Tibial artery (tissue), 4 donors: ENCODE data around the gene OR4F15.
"Not testable (repeated sequence)": the region's sequence is repeated elsewhere in the genome, so short reads cannot be mapped to it uniquely, and the experiment has no call there.

Source experiments
- DNase-seq, 2 donors: peaks; one replicate each; pipeline ENCODE4 v3.0.0-alpha.2; 2019
- H3K27ac ChIP-seq, 2 donors: fragments of 200-600 bp; sonication (generic) in 1 of 2; 1 replicate in 1 of 2; 2 replicates in 1 of 2; pipeline ENCODE4 v1.5.1; 2018 to 2019; ENCODE audit warnings: mild to moderate bottlenecking in 1 of 2
- H3K27me3 ChIP-seq, 2 donors: fragments of 200-600 bp; sonication (generic) in 1 of 2; one replicate each; pipeline versions ENCODE4 v1.5.1 to v1.6.0; 2016 to 2019
- H3K36me3 ChIP-seq, 3 donors: fragments of 200-600 bp; sonication (generic) in 2 of 3; one replicate each; pipeline ENCODE4 v1.5.1; 2016 to 2019; ENCODE audit warnings: mild to moderate bottlenecking in 2 of 3
- H3K4me1 ChIP-seq, 4 donors: fragments of 200-600 bp; sonication (generic) in 2 of 4; 1 replicate in 3 of 4; 2 replicates in 1 of 4; pipeline ENCODE4 v1.5.1; 2016 to 2019
- H3K4me3 ChIP-seq, 2 donors: fragments of 200-600 bp; sonication (generic) in 1 of 2; 1 replicate in 1 of 2; 2 replicates in 1 of 2; pipeline ENCODE4 v1.5.1; 2018 to 2019; ENCODE audit warnings: mild to moderate bottlenecking in 2 of 2
- H3K9me3 ChIP-seq, 3 donors: fragments of 200-600 bp; sonication (generic) in 1 of 3; one replicate each; pipeline ENCODE4 v1.5.1; 2016 to 2019
- intact Hi-C: fragments of 100-400 bp; cut with DNase I; formaldehyde crosslinking; loops from one replicate; pipeline ENCODE4 v1.15.0; 2023; ENCODE audit warnings: low total_unique reads
- TF ChIP-seq, protein P1 (sequence below), 2 experiments: fragments of 200-600 bp in 1 of 2; fragments of 450-650 bp in 1 of 2; IDR thresholded peaks; one replicate each; pipeline ENCODE4 v1.5.1; 2017 to 2019; ENCODE audit warnings: antibody characterized with exemption in 2 of 2, mild to moderate bottlenecking in 1 of 2, moderate library complexity in 1 of 2

Gene OR4F15, protein sequence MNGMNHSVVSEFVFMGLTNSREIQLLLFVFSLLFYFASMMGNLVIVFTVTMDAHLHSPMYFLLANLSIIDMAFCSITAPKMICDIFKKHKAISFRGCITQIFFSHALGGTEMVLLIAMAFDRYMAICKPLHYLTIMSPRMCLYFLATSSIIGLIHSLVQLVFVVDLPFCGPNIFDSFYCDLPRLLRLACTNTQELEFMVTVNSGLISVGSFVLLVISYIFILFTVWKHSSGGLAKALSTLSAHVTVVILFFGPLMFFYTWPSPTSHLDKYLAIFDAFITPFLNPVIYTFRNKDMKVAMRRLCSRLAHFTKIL

DNA sequence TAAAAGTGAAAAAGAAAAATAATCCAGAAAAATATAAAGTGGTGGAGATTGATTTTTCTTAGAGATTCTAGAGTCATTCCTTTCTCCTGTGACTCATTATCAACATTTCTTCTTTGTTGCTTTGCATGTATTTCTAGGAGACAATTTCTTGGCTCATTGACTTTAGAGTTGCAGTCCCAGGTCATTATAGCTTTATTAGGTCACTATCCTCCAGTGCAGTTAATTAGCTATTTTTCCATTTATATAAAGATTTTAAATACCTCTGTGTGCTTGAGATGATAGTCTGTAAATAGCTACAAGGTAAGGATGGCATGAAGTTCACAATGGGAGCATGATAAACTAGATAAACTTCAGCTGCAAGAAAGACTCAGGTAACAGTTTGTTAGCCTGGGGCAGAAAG lies at the start of gene OR4F15:
Gene OR4F15 (plus strand): TSS at position 301 of the 400 bp plus-strand sequence. CDS start 5,985 bp downstream, outside the sequence.
- TF ChIP-seq, protein P1, sequence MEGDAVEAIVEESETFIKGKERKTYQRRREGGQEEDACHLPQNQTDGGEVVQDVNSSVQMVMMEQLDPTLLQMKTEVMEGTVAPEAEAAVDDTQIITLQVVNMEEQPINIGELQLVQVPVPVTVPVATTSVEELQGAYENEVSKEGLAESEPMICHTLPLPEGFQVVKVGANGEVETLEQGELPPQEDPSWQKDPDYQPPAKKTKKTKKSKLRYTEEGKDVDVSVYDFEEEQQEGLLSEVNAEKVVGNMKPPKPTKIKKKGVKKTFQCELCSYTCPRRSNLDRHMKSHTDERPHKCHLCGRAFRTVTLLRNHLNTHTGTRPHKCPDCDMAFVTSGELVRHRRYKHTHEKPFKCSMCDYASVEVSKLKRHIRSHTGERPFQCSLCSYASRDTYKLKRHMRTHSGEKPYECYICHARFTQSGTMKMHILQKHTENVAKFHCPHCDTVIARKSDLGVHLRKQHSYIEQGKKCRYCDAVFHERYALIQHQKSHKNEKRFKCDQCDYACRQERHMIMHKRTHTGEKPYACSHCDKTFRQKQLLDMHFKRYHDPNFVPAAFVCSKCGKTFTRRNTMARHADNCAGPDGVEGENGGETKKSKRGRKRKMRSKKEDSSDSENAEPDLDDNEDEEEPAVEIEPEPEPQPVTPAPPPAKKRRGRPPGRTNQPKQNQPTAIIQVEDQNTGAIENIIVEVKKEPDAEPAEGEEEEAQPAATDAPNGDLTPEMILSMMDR (IDR thresholded peaks at IDR 0.05), result no peak
- Histone ChIP-seq H3K27me3 (no peaks in the 10 kb centered on the region), H3K4me1 (no peaks in the 10 kb centered on the region), H3K4me3 (no peak within 1 kb of the TSS), H3K9me3 (no peaks in the 10 kb centered on the region), H3K27ac (no peak within 1 kb of the TSS), H3K36me3 (no peaks in the 10 kb centered on the region)
- no peak for DNase-seq
- intact Hi-C loops, result no loop called here

DNA sequence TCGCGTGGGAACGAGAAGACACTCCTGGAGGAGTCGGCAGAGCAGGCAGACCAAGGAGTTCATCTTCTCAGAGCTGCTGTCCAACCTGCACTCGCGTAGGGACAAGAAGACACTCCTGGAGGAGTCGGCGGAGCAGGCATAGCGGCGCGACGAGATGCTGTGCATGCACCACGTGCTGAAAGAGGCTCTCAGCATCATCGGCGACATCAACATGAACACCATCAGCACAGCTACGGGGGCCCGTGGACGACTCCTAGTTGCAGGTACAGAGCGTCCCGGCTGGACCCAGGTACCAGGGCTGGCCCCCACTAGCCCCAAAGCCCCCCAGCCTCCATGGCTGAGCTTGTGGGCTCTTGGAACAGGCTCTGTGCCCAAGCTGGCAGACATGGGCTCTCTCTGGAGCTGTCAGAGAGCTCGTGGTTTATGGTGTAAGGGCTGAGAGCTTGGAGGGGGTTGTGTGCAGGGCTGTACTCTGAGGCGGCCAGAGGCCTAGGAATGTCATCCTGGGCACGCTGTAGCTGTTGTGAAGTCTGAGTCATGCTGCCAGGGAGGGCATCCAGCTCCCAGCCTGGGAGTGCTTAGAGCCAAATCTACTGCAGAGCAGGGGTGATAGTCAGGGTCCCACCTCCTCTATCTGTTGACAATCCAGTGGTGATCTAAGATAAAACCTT lies 47.2 kb upstream of the OR4F15 start:
- H3K27me3 ChIP-seq, H3K27ac ChIP-seq, H3K36me3 ChIP-seq, H3K4me3 ChIP-seq, H3K9me3 ChIP-seq, DNase-seq, H3K4me1 ChIP-seq, intact Hi-C loops: not testable (repeated sequence)

DNA sequence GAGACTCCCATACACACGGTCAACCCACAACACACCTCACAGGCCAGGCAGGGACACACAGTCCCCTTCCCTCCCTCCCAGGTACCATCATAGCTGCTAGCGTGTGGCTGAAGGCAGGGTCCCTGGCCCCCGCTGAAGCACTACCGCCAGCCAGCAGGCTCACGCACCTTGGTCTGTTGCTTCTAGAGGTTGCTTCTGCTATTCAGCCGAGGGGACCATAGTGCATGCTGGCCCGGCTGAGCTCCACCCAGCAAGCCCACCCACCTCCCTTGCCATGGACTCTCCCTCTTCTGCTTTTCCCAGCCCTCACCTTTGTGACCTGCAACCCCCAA lies 46.7 kb upstream of the OR4F15 start:
- H3K27ac ChIP-seq, H3K9me3 ChIP-seq, DNase-seq: not testable (repeated sequence)

DNA sequence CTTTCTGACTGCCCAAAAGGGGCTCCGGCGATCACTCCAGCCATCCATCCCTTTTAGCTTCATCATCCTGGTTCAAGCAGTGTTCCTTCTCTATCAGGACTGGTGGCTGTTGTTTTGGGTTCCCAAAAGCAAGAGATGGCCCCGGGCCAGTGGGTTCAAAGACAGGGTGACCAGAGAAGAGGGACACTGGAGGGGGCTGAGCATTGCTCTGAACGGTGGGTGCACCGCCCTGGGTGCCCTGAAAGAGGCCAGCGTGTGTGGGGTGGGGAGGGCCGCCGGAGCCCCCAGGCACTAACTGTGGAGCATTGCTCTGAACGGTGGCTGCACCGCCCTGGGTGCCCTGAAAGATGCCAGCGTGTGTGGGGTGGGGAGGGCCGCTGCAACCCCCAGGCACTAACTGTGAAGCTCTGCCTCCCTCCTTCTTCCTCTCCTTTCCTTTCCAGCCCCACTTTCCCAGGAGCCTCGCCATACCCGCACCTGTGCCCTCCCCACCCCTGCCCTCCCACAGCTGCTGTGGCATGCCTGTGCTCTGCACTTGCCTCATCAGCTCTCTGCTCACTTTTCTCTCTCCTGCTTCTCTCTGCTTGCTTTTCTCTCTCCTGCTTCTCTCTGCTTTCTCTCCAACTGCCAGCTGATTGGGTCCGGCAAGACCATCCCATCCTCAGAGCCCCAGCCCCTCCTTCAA lies 46.1 kb upstream of the OR4F15 start:
- no peaks in the 10 kb centered on the region for H3K4me1 ChIP-seq
- H3K27ac ChIP-seq, result no peak overlapping the region
- H3K36me3 ChIP-seq, result no peaks in the 10 kb centered on the region
- H3K9me3 ChIP-seq, result no peaks in the 10 kb centered on the region
- TF ChIP-seq, protein P1 (IDR thresholded peaks at IDR 0.05), result no peak
- no peaks in the 10 kb centered on the region for H3K27me3 ChIP-seq
- no peak for DNase-seq
- no peak overlapping the region for H3K4me3 ChIP-seq
- intact Hi-C loops, result no loop called here

More for the DNA sequence above, 46.7 kb upstream of the OR4F15 start:
- H3K27me3 ChIP-seq, H3K4me1 ChIP-seq, intact Hi-C loops, H3K4me3 ChIP-seq, H3K36me3 ChIP-seq: not testable (repeated sequence)

DNA sequence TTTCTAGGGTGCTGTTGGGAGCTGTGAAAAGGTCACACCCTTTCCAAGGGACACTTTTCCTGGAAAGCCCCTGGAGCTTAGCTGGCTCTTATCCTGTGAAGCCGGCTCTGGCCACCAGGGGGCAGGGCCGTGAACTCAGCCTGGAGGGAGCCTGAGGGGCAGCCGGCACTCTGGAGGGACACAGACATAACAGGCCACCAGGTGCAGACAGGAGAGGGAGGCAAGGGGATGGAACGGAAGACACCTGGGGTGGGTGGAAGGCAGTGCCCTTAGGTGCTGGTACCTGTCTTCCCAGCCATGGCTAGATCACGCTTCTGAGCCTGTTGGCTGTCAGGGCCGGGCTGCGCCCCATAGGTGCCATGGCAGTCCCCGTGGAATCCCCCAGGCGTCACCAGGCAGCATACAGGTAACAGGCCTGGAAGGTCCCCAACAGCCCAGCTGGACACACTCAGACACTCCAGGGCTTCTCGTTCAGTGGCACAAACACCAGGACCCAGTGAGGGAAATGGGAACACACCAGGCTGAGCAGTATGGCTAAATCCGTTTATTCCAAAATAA lies 44.8 kb upstream of the OR4F15 start:
- intact Hi-C loops, H3K36me3 ChIP-seq, H3K9me3 ChIP-seq, H3K27ac ChIP-seq, H3K4me1 ChIP-seq, DNase-seq, H3K27me3 ChIP-seq, H3K4me3 ChIP-seq: not testable (repeated sequence)

DNA sequence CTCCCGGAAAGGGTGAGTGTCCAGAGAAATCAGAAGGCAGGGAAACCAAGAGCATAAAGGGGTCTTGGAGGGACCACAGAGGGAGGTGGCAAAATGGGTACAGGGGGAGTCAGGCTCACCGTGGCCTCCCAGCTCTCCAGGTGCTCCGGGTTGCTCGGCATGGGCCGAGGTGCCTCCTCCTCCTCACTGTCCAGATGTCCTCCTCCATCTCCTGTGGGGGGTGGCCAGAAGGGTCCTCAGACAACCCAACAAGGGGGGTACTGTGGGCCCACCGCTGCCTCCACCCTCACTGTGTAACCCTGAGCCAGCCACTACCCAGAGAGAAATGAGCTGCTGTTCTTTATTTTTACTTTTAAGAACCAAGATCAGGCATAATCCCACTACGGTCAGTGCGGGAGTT lies 39.1 kb upstream of the OR4F15 start:
- no peak for DNase-seq
- Histone ChIP-seq H3K4me3 (no peak overlapping the region), H3K4me1 (no peaks in the 10 kb centered on the region), H3K9me3 (no peaks in the 10 kb centered on the region), H3K27ac (no peak overlapping the region), H3K27me3 (no peaks in the 10 kb centered on the region), H3K36me3 (peaks cover 0 to 12% (median 0%) of the 10 kb centered on the region in 3 donors)
- intact Hi-C loops, result no loop called here
- TF ChIP-seq, protein P1 (IDR thresholded peaks at IDR 0.05), result no peak
